ENCODE data around the gene PSMA7. TPM values are rescaled to one million over a fixed set of nuclear protein-coding genes. Genes with fewer than 3 reads are reported as not detected.

The PSMA7 gene
- total RNA-seq, 4 donors from 2014 or later, result 181 to 264 (median 228) TPM

- no peak for TF ChIP-seq CTCF (IDR thresholded peaks at IDR 0.05)
- TF ChIP-seq POLR2A (IDR thresholded peaks at IDR 0.05), result no peak
- Histone ChIP-seq H3K27me3 (no peaks in the 10 kb centered on the region), H3K4me1 (peaks cover 0 to 4% (median 0%) of the 10 kb centered on the region in 4 donors), H3K36me3 (no peaks in the 10 kb centered on the region), H3K9me3 (peaks cover 0 to 46% (median 16%) of the 10 kb centered on the region in 4 donors), H3K4me3 (no peak overlapping the region), H3K27ac (no peak overlapping the region)
- no peak for DNase-seq
These were observed 39.5 kb downstream of the PSMA7 start for GRCh38 chr20:62103508-62104233.

GRCh38 chr20:62101078-62101477, 42.1 kb downstream of the PSMA7 start:
- Histone ChIP-seq H3K4me1 (peaks cover 0 to 4% (median 0%) of the 10 kb centered on the region in 4 donors), H3K27ac (no peak overlapping the region), H3K9me3 (peaks cover 0 to 22% (median 4%) of the 10 kb centered on the region in 4 donors), H3K36me3 (no peaks in the 10 kb centered on the region), H3K27me3 (no peaks in the 10 kb centered on the region), H3K4me3 (no peak overlapping the region)
- no peak for DNase-seq
- TF ChIP-seq POLR2A (IDR thresholded peaks at IDR 0.05) (no peak), CTCF (IDR thresholded peaks at IDR 0.05) (no peak)

GRCh38 chr20:62097881-62098407, 45.2 kb downstream of the PSMA7 start:
- Histone ChIP-seq H3K9me3 (peaks cover 0 to 6% (median 2%) of the 10 kb centered on the region in 4 donors), H3K27me3 (no peaks in the 10 kb centered on the region), H3K4me3 (no peak overlapping the region), H3K27ac (no peak overlapping the region), H3K4me1 (no peaks in the 10 kb centered on the region), H3K36me3 (no peaks in the 10 kb centered on the region)
- DNase-seq, result no peak
- TF ChIP-seq POLR2A (IDR thresholded peaks at IDR 0.05), result no peak
- no peak for TF ChIP-seq CTCF (IDR thresholded peaks at IDR 0.05)

- no peak for TF ChIP-seq POLR2A (IDR thresholded peaks at IDR 0.05)
- no peak for TF ChIP-seq CTCF (IDR thresholded peaks at IDR 0.05)
- Histone ChIP-seq H3K9me3 (peaks cover 0 to 6% (median 2%) of the 10 kb centered on the region in 4 donors), H3K27me3 (no peaks in the 10 kb centered on the region), H3K4me1 (no peaks in the 10 kb centered on the region), H3K36me3 (no peaks in the 10 kb centered on the region), H3K27ac (no peak overlapping the region), H3K4me3 (no peak overlapping the region)
- no peak for DNase-seq
These were observed 46.5 kb downstream of the PSMA7 start for GRCh38 chr20:62096421-62097380.

- no peak overlapping the region for H3K27ac ChIP-seq
- H3K4me3 ChIP-seq, result no peak overlapping the region
These were observed 53.8 kb downstream of the PSMA7 start for GRCh38 chr20:62089393-62089792.

More at GRCh38 chr20:62089393-62089792, 53.8 kb downstream of the PSMA7 start:
- no peak for TF ChIP-seq CTCF (IDR thresholded peaks at IDR 0.05)
- no peak for TF ChIP-seq POLR2A (IDR thresholded peaks at IDR 0.05)
- no peak for DNase-seq
- H3K27me3 ChIP-seq, result no peaks in the 10 kb centered on the region
- H3K36me3 ChIP-seq, result no peaks in the 10 kb centered on the region
- no peaks in the 10 kb centered on the region for H3K4me1 ChIP-seq
- H3K9me3 ChIP-seq, result no peaks in the 10 kb centered on the region

All from Peyer's patch (tissue), 4 donors.